HCT116 (cell line): ENCODE results near the gene MBD6. TPM values are rescaled to one million over a fixed set of nuclear protein-coding genes. Genes with fewer than 3 reads are reported as not detected.

Source experiments
- ATAC-seq: fragments of 200-7000 bp; cut with Tn5 transposase; 2 replicates; pipeline ENCODE4 v1.9.1; 2020; ENCODE audit warnings: mild to moderate bottlenecking, moderate library complexity
- BruUV-seq: library from RNA; stranded (reverse); fragments of 400-500 nt; replicated peaks from 2 replicates; lab custom pipeline; 2021; lab: Mats Ljungman, UMichigan
- CTCF ChIA-PET: fragments of 300-600 bp; sonication (Branson Sonifier 250); formaldehyde crosslinking; loops from one replicate; lab custom pipeline; 2021; ENCODE audit warnings: antibody characterized with exemption; lab: Charles Lee
- POLR2A ChIA-PET: fragments of 300-600, 350-600 bp; sonication (Branson Sonifier 250); formaldehyde crosslinking; loops from one replicate; lab custom pipeline; 2021; ENCODE audit warnings: antibody characterized with exemption; lab: Charles Lee
- RAD21 ChIA-PET, 2 experiments: fragments of 300-600 bp; sonication (Branson Sonifier 250); formaldehyde crosslinking; loops; one replicate each; lab custom pipeline; 2023; ENCODE audit warnings: low total read pairs in 2 of 2; ENCODE audit not compliant: uncharacterized antibody in 2 of 2, unreplicated experiment in 2 of 2, low non-redundant PET in 1 of 2; lab: Charles Lee
- DNase-seq: peaks from one replicate; pipeline ENCODE4 v3.0.0-alpha.2; 2010; ENCODE audit warnings: low read depth, low spot score
- H2AFZ ChIP-seq: fragments of 200-600 bp; shearing (Covaris generic), sonication (generic); 2 replicates; pipeline ENCODE4 v1.6.1; 2017; ENCODE audit warnings: low read depth, mixed run types, mixed read lengths, antibody characterized with exemption, low read length; ENCODE audit not compliant: poor library complexity, severe bottlenecking
- H3K27ac ChIP-seq: 2 replicates; pipeline ENCODE4 v1.5.1; 2012; ENCODE audit warnings: low read depth, low read length
- H3K27me3 ChIP-seq: fragments of 200-600 bp; sonication (generic); 2 replicates; pipeline ENCODE4 v1.6.1; 2016; ENCODE audit warnings: mixed run types, low read length, mixed read lengths; ENCODE audit not compliant: insufficient read depth
- H3K36me3 ChIP-seq, 2 experiments: fragments of 200-500 bp in 1 of 2; fragments of 200-600 bp in 1 of 2; sonication (Bioruptor generic) in 1 of 2; sonication (generic) in 1 of 2; 2 replicates each; pipeline versions ENCODE4 v1.5.1 to v1.6.1; 2014 to 2016; ENCODE audit warnings: low read length in 2 of 2, inconsistent platforms in 1 of 2, mixed read lengths in 1 of 2, mixed run types in 1 of 2; ENCODE audit not compliant: insufficient read depth in 2 of 2, control insufficient read depth in 1 of 2
- H3K4me1 ChIP-seq, 2 experiments: fragments of 200-600 bp in 1 of 2; sonication (generic) in 1 of 2; 2 replicates each; pipeline versions ENCODE4 v1.5.1 to v1.6.1; 2012 to 2017; ENCODE audit warnings: low read length in 2 of 2, inconsistent platforms in 1 of 2, mild to moderate bottlenecking in 1 of 2, mixed read lengths in 1 of 2, mixed run types in 1 of 2, moderate library complexity in 1 of 2; ENCODE audit not compliant: insufficient read depth in 2 of 2, control insufficient read depth in 1 of 2
- H3K4me2 ChIP-seq: fragments of 200-600 bp; sonication (generic); 2 replicates; pipeline ENCODE4 v1.6.1; 2017; ENCODE audit warnings: mixed run types, low read length, mixed read lengths
- H3K4me3 ChIP-seq, 2 experiments: fragments of 200-600 bp in 1 of 2; sonication (generic) in 1 of 2; replicated peaks in 1 of 2; 2 replicates each; pipeline ENCODE4 v1.5.1; 2011 to 2016; ENCODE audit warnings: low read length in 2 of 2, control low read depth in 1 of 2, low read depth in 1 of 2, mild to moderate bottlenecking in 1 of 2, mixed read lengths in 1 of 2, mixed run types in 1 of 2
- H3K79me2 ChIP-seq: fragments of 200-600 bp; sonication (generic); 2 replicates; pipeline ENCODE4 v1.6.1; 2017; ENCODE audit warnings: mild to moderate bottlenecking, mixed run types, low read length, moderate library complexity, mixed read lengths; ENCODE audit not compliant: insufficient read depth
- H3K9ac ChIP-seq: fragments of 200-600 bp; sonication (generic); 2 replicates; pipeline ENCODE4 v1.6.1; 2016; ENCODE audit warnings: low read length, mixed read lengths
- H3K9me2 ChIP-seq: fragments of 200-600 bp; sonication (generic), shearing (Covaris generic); 2 replicates; pipeline ENCODE4 v1.6.1; 2017; ENCODE audit warnings: mixed run types, mild to moderate bottlenecking, moderate library complexity; ENCODE audit not compliant: insufficient read depth
- H3K9me3 ChIP-seq, 2 experiments: fragments of 200-500 bp in 1 of 2; fragments of 200-600 bp in 1 of 2; sonication (Bioruptor generic) in 1 of 2; sonication (generic) in 1 of 2; 2 replicates each; pipeline ENCODE4 v1.6.1; 2014 to 2017; ENCODE audit warnings: low read length in 2 of 2, mixed read lengths in 2 of 2, inconsistent platforms in 1 of 2, low read depth in 1 of 2, mild to moderate bottlenecking in 1 of 2, mixed run types in 1 of 2, moderate library complexity in 1 of 2; ENCODE audit not compliant: control insufficient read depth in 1 of 2, insufficient read depth in 1 of 2
- H4K20me1 ChIP-seq: fragments of 200-600 bp; sonication (generic), shearing (Covaris generic); 2 replicates; pipeline ENCODE4 v1.6.1; 2017; ENCODE audit warnings: mixed run types, mild to moderate bottlenecking, moderate library complexity; ENCODE audit not compliant: insufficient read depth
- FOSL1 ChIP-seq: IDR thresholded peaks from 2 replicates; pipeline ENCODE4 v1.6.1; 2012; ENCODE audit warnings: low read depth
- SRF ChIP-seq: IDR thresholded peaks from 2 replicates; pipeline ENCODE4 v1.6.1; 2012; ENCODE audit warnings: low read depth
- YY1 ChIP-seq: IDR thresholded peaks from 2 replicates; pipeline ENCODE4 v1.6.1; 2011; ENCODE audit warnings: low read length, low read depth, moderate library complexity, mild to moderate bottlenecking; ENCODE audit not compliant: insufficient replicate concordance; ENCODE audit errors: extremely low read depth
- ZBTB33 ChIP-seq: IDR thresholded peaks from 2 replicates; pipeline ENCODE4 v1.6.1; 2011; ENCODE audit warnings: mild to moderate bottlenecking, low read length, moderate library complexity; ENCODE audit not compliant: insufficient replicate concordance; ENCODE audit errors: extremely low read depth
- intact Hi-C: fragments of 100-400 bp; cut with micrococcal nuclease; formaldehyde crosslinking; loops from 2 replicates; pipeline ENCODE4 v1.10.0; 2022
- total RNA-seq: library from RNA; stranded (reverse); gene quantifications from one replicate; pipeline ENCODE4 v1.2.1, GENCODE V29; 2021; ENCODE audit not compliant: unreplicated experiment

Gene MBD6
- total RNA-seq, 1 experiment from 2014 or later, result 70.1 TPM

GRCh38 chr12:57548488-57548887 is 25.9 kb downstream of the MBD6 start:
- H4K20me1 ChIP-seq, result no peaks in the 10 kb centered on the region
- ChIA-PET RAD21 (no interaction called here), CTCF (no interaction called here), POLR2A (no interaction called here)
- no TSS peak for BruUV-seq
- no peak for TF ChIP-seq SRF
- TF ChIP-seq YY1, result no peak
- no peak for TF ChIP-seq FOSL1
- ATAC-seq, result no peak
- no peaks in the 10 kb centered on the region for H3K27me3 ChIP-seq
- H2AFZ ChIP-seq, result no peak overlapping the region
- DNase-seq, result no peak
- intact Hi-C loops, result no loop called here
- H3K4me3 ChIP-seq, result no peak overlapping the region
- H3K27ac ChIP-seq, result no peak overlapping the region
- peaks cover 0 to 3% of the 10 kb centered on the region in 2 experiments; a peak in 1 of 4 replicates for H3K36me3 ChIP-seq
- H3K9me2 ChIP-seq, result no peaks in the 10 kb centered on the region
- no peak overlapping the region for H3K9ac ChIP-seq
- H3K4me1 ChIP-seq, result peaks cover 9 to 37% of the 10 kb centered on the region in 2 experiments
- H3K79me2 ChIP-seq, result peaks cover 24% of the 10 kb centered on the region
- H3K4me2 ChIP-seq, result no peak overlapping the region
- no peaks in the 10 kb centered on the region for H3K9me3 ChIP-seq

GRCh38 chr12:57549203-57549908 is 26.7 kb downstream of the MBD6 start:
- TF ChIP-seq ZBTB33, result no peak
- TF ChIP-seq, all 23 proteins: peak for 0
- ChIA-PET CTCF (no interaction called here), POLR2A (no interaction called here), RAD21 (no interaction called here)
- no peaks in the 10 kb centered on the region for H3K9me2 ChIP-seq
- intact Hi-C loops, result no loop called here
- peaks cover 9 to 37% of the 10 kb centered on the region in 2 experiments for H3K4me1 ChIP-seq
- no peak overlapping the region for H2AFZ ChIP-seq
- H3K36me3 ChIP-seq, result peaks cover 0 to 3% of the 10 kb centered on the region in 2 experiments; a peak in 1 of 4 replicates
- H3K4me2 ChIP-seq, result peak overlapping the region; percentile 91
- DNase-seq, result no peak
- H4K20me1 ChIP-seq, result no peaks in the 10 kb centered on the region
- BruUV-seq, result no TSS peak
- ATAC-seq, result peak; percentile 38
- no peaks in the 10 kb centered on the region for H3K27me3 ChIP-seq
- no peak overlapping the region for H3K27ac ChIP-seq
- H3K9ac ChIP-seq, result no peak overlapping the region
- H3K79me2 ChIP-seq, result peaks cover 24% of the 10 kb centered on the region
- H3K4me3 ChIP-seq, result peak overlapping the region; percentile 57 to 78
- H3K9me3 ChIP-seq, result no peaks in the 10 kb centered on the region
